ENCODE measurements around the gene PIAS3. TPM values are rescaled to one million over a fixed set of nuclear protein-coding genes. Genes with fewer than 3 reads are reported as not detected.
A peak's percentile ranks its signal among the peaks of the same experiment; 100 is the strongest.

The PIAS3 gene
- total and polyA plus RNA-seq, 10 of the 15 experiments (the other 5 are each of a cell fraction or from before 2014, with no cell fraction given), result 0.85 to 14.9 (median 10.6) TPM

GRCh38 chr1:145845514-145846161 is 13.2 kb downstream of the PIAS3 start, which contains the start of gene NUDT17 (continued):
- peak; percentile 72; the same call in 1 of the 2 replicates for TF ChIP-seq CBFB (IDR thresholded peaks at IDR 0.05; ENCODE audit: low read depth)
- TF ChIP-seq NFXL1 (IDR thresholded peaks at IDR 0.05; ENCODE audit: borderline replicate concordance), result no peak
- TF ChIP-seq CEBPZ (IDR thresholded peaks at IDR 0.05; ENCODE audit: low read depth, low read length), result no peak
- TF ChIP-seq BCL3 (IDR thresholded peaks at IDR 0.05; ENCODE audit: borderline replicate concordance, insufficient read depth, low read depth, low read length, poor library complexity, severe bottlenecking), result peak; percentile 60
- TF ChIP-seq STAT1 (conservative IDR thresholded peaks at IDR 0.05), result no peak
- TF ChIP-seq BHLHE40 (IDR thresholded peaks at IDR 0.05; ENCODE audit: borderline replicate concordance in 1 of 2, low read depth in 2 of 2, low read length in 1 of 2), result no peak
- no peak; the same call in none of the 2 replicates for TF ChIP-seq TAF1 (IDR thresholded peaks at IDR 0.05; ENCODE audit: borderline replicate concordance, low read depth, low read length)
- peak; percentile 94 for TF ChIP-seq SMARCA5 (IDR thresholded peaks at IDR 0.05)
- TF ChIP-seq ZBTB4 (CRISPR knock-in tag; IDR thresholded peaks at IDR 0.05), result no peak
- TF ChIP-seq SMC3 (IDR thresholded peaks at IDR 0.05; ENCODE audit: borderline replicate concordance, low read length), result peak; percentile 74
- TF ChIP-seq NR2C1 (IDR thresholded peaks at IDR 0.05), result 0 out of 2 replicates have a peak, but pooled peaks have one; percentile 5
- TF ChIP-seq YBX1 (IDR thresholded peaks at IDR 0.05), result no peak
- no peak for TF ChIP-seq MXI1 (IDR thresholded peaks at IDR 0.05; ENCODE audit: low read depth, low read length)
- peak; percentile 48; the same call in 1 of the 2 replicates for TF ChIP-seq NR2F1 (conservative IDR thresholded peaks at IDR 0.05)
- no peak for TF ChIP-seq REST (IDR thresholded peaks at IDR 0.05; ENCODE audit: low read depth, low read length)
- TF ChIP-seq POU2F2 (IDR thresholded peaks at IDR 0.05; ENCODE audit: borderline replicate concordance, low read depth, low read length), result peak; percentile 43; the same call in 2 of the 3 replicates
- TF ChIP-seq POLR2AphosphoS2 (IDR thresholded peaks at IDR 0.05; ENCODE audit: low read depth, low read length), result 0 out of 2 replicates have a peak, but pooled peaks have one; percentile 52
